Fibroblast of lung (primary cell): ENCODE data around the gene PDGFA. TPM values are rescaled to one million over a fixed set of nuclear protein-coding genes. Genes with fewer than 3 reads are reported as not detected.

Experiments
- DNase-seq, 2 donors: peaks; one replicate each; pipeline versions ENCODE4 v3.0.0 to v3.0.0-alpha.2; 2010; ENCODE audit warnings: low read depth in 2 of 2
- H2AFZ ChIP-seq: 2 replicates; pipeline ENCODE4 v1.5.1; 2012; ENCODE audit warnings: low read length, control low read depth, inconsistent platforms
- H3K27ac ChIP-seq: 2 replicates; pipeline ENCODE4 v1.5.1; 2011; ENCODE audit warnings: low read length, control low read depth; ENCODE audit not compliant: insufficient read depth
- H3K27me3 ChIP-seq: 2 replicates; pipeline ENCODE4 v1.5.1; 2011; ENCODE audit warnings: mild to moderate bottlenecking, low read length; ENCODE audit not compliant: control insufficient read depth, insufficient read depth
- H3K36me3 ChIP-seq: 2 replicates; pipeline ENCODE4 v1.5.1; 2011; ENCODE audit warnings: low read length; ENCODE audit not compliant: control insufficient read depth, insufficient read depth
- H3K4me1 ChIP-seq: 2 replicates; pipeline ENCODE4 v1.5.1; 2011; ENCODE audit warnings: low read length; ENCODE audit not compliant: control insufficient read depth, insufficient read depth; ENCODE audit errors: extremely low read depth
- H3K4me2 ChIP-seq: 2 replicates; pipeline ENCODE4 v1.5.1; 2011; ENCODE audit warnings: low read length, control low read depth; ENCODE audit not compliant: insufficient read depth; ENCODE audit errors: extremely low read depth
- H3K4me3 ChIP-seq, 4 experiments: fragments of 200-600 bp in 1 of 4; sonication (generic) in 1 of 4; replicated peaks in 1 of 4; 2 replicates each; pipeline ENCODE4 v1.5.1; 2011 to 2016; ENCODE audit warnings: low read length in 4 of 4, low read depth in 3 of 4, mild to moderate bottlenecking in 3 of 4, control low read depth in 2 of 4, inconsistent platforms in 1 of 4, mixed read lengths in 1 of 4; ENCODE audit not compliant: insufficient read depth in 1 of 4; ENCODE audit errors: control extremely low read depth in 1 of 4
- H3K79me2 ChIP-seq: 2 replicates; pipeline ENCODE4 v1.5.1; 2012; ENCODE audit warnings: mild to moderate bottlenecking, low read length, inconsistent platforms; ENCODE audit not compliant: control insufficient read depth, insufficient read depth
- H3K9ac ChIP-seq: 2 replicates; pipeline ENCODE4 v1.5.1; 2011; ENCODE audit warnings: mild to moderate bottlenecking, low read length, control low read depth; ENCODE audit not compliant: insufficient read depth
- H3K9me3 ChIP-seq: 2 replicates; pipeline ENCODE4 v1.5.1; 2012; ENCODE audit warnings: low read depth, low read length; ENCODE audit not compliant: control insufficient read depth, insufficient read depth
- H4K20me1 ChIP-seq: 2 replicates; pipeline ENCODE4 v1.5.1; 2011; ENCODE audit warnings: low read length; ENCODE audit not compliant: control insufficient read depth, insufficient read depth; ENCODE audit errors: extremely low read depth
- CTCF ChIP-seq, 2 donors: IDR thresholded peaks in 1 of 2; conservative IDR thresholded peaks in 1 of 2; 1 replicate in 1 of 2; 2 replicates in 1 of 2; pipeline ENCODE4 v1.5.1; 2011 to 2012; ENCODE audit warnings: low read length in 2 of 2, control low read depth in 1 of 2, inconsistent platforms in 1 of 2, low read depth in 1 of 2, mild to moderate bottlenecking in 1 of 2
- EZH2 ChIP-seq: IDR thresholded peaks from 2 replicates; pipeline ENCODE4 v1.5.1; 2012; ENCODE audit warnings: low read length, control low read depth, mild to moderate bottlenecking; ENCODE audit errors: missing control alignments
- polyA plus RNA-seq, 2 donors: library from polyadenylated mRNA; depleted of rRNA in 1 of 2; stranded (reverse) in 1 of 2; unstranded in 1 of 2; fragments of >200 nt; gene quantifications; 2 replicates each; pipeline ENCODE4 v1.2.1, GENCODE V29; 2011 to 2012; ENCODE audit warnings: missing spikeins in 1 of 2
- total RNA-seq: library from RNA; depleted of rRNA; stranded (reverse); fragments of >200 nt; gene quantifications from 2 replicates; pipeline ENCODE4 v1.2.1, GENCODE V29; 2014

The PDGFA gene
- total and polyA plus RNA-seq, 2 donors (not counting 1 experiment from before 2014, with no cell fraction given) = 13.5 to 16.9 TPM

GRCh38 chr7:449324-450019 is 70.2 kb downstream of the PDGFA start:
- Histone ChIP-seq H3K9ac (no peak overlapping the region), H3K9me3 (no peaks in the 10 kb centered on the region), H3K27ac (no peak overlapping the region), H3K27me3 (peaks cover 7% of the 10 kb centered on the region), H3K4me2 (no peak overlapping the region), H3K4me3 (no peak overlapping the region), H4K20me1 (no peaks in the 10 kb centered on the region), H3K36me3 (no peaks in the 10 kb centered on the region), H3K4me1 (no peaks in the 10 kb centered on the region), H3K79me2 (no peaks in the 10 kb centered on the region), H2AFZ (no peak overlapping the region)
- TF ChIP-seq CTCF (conservative IDR thresholded peaks at IDR 0.05 in 1 of 2, IDR thresholded peaks at IDR 0.05 in 1 of 2; ENCODE audit: low read depth in 1 of 2, low read length in 2 of 2) = no peak
- TF ChIP-seq EZH2 = no peak
- no peak for DNase-seq

DNA sequence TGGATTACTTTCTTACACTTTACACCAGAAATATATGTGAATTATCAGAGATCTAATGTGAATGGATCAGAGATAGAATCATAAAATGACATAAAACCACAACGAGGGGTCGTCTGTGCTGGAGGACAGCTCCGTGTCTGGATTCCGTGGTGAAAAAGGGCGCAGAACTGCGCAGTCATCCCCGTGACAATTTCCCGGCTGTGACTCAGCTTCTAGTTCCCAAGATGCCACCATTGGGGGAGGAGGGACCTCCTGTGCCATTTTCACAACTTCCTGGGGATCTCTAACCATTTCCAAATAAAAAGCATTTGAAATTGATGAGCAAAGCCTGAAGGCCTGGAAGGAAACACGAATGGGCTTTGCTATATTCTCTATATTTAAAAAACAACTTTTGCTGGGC is 72.1 kb downstream of the PDGFA start:
- H3K79me2 ChIP-seq = no peaks in the 10 kb centered on the region
- no peak overlapping the region for H3K9ac ChIP-seq
- DNase-seq = no peak
- no peak overlapping the region for H3K27ac ChIP-seq
- H3K4me3 ChIP-seq = no peak overlapping the region
- no peak overlapping the region for H3K4me2 ChIP-seq
- peaks cover 7% of the 10 kb centered on the region for H3K27me3 ChIP-seq
- no peaks in the 10 kb centered on the region for H3K4me1 ChIP-seq
- no peaks in the 10 kb centered on the region for H4K20me1 ChIP-seq
- H3K36me3 ChIP-seq = no peaks in the 10 kb centered on the region
- TF ChIP-seq CTCF (conservative IDR thresholded peaks at IDR 0.05 in 1 of 2, IDR thresholded peaks at IDR 0.05 in 1 of 2; ENCODE audit: low read depth in 1 of 2, low read length in 2 of 2) (no peak), EZH2 (no peak)
- H3K9me3 ChIP-seq = no peaks in the 10 kb centered on the region
- no peak overlapping the region for H2AFZ ChIP-seq

Other genes starting within 250 kb of the PDGFA start
- not detected in 2 replicates for gene FOXL3, start 229.7 kb downstream of the PDGFA start, total RNA-seq
- not detected in 2 replicates for gene FOXL3, start 229.7 kb downstream of the PDGFA start, polyA plus RNA-seq
- 10.3 and 14.2 TPM in 2 replicates for gene DNAAF5, start 206.9 kb upstream of the PDGFA start, total RNA-seq
- gene DNAAF5, start 206.9 kb upstream of the PDGFA start, polyA plus RNA-seq = 13.1 and 19.2 TPM in 2 replicates
- 12.3 and 14.5 TPM in 2 replicates for gene PRKAR1B, start 207.4 kb upstream of the PDGFA start, total RNA-seq
- 12.1 and 12.7 TPM in 2 replicates for gene PRKAR1B, start 207.4 kb upstream of the PDGFA start, polyA plus RNA-seq